ENCODE data around the gene COL11A2. TPM values are rescaled to one million over a fixed set of nuclear protein-coding genes. Genes with fewer than 3 reads are reported as not detected.

COL11A2 gene
- 2.8 to 10.0 TPM (median 10.0 TPM) in 3 replicates for total RNA-seq
- long read RNA-seq, full-length matches to known transcripts = 3 of 12 reads
- long read RNA-seq, partial matches to known transcripts = 6 of 12 reads
- long read RNA-seq, other reads (novel, unspliced or antisense) = 3 of 12 reads

GRCh38 chr6:33192105-33192646, at the start of gene COL11A2:
Gene COL11A2 (minus strand): TSS chr6:33192467. CDS start chr6:33192240, 227 bp downstream.
- H3K36me3 Mint-ChIP-seq (ENCODE audit: low read depth) = peaks cover 24% of the 10 kb centered on the region
- peak within 1 kb of the TSS; percentile 67 for H3K4me3 Mint-ChIP-seq (ENCODE audit: unreplicated experiment)
- no peak for TF ChIP-seq CTCF (IDR thresholded peaks at IDR 0.05)
- H3K27ac Mint-ChIP-seq (ENCODE audit: unreplicated experiment) = peak within 1 kb of the TSS; percentile 79
- peaks cover 3% of the 10 kb centered on the region for H3K27me3 Mint-ChIP-seq (ENCODE audit: low read depth)
- H3K4me1 Mint-ChIP-seq (ENCODE audit: low read depth) = peaks cover 29% of the 10 kb centered on the region
- no peak for DNase-seq (ENCODE audit: low spot score)
- H3K9me3 Mint-ChIP-seq (ENCODE audit: low read depth) = no peaks in the 10 kb centered on the region

GRCh38 chr6:33241968-33242367, 49.7 kb upstream of the COL11A2 start:
- no peak for TF ChIP-seq CTCF (IDR thresholded peaks at IDR 0.05)
- no peak for DNase-seq (ENCODE audit: low spot score)
- H3K4me3 Mint-ChIP-seq (ENCODE audit: unreplicated experiment) = no peak overlapping the region
- peaks cover 32% of the 10 kb centered on the region for H3K27me3 Mint-ChIP-seq (ENCODE audit: low read depth)
- H3K36me3 Mint-ChIP-seq (ENCODE audit: low read depth) = no peaks in the 10 kb centered on the region
- no peak overlapping the region for H3K27ac Mint-ChIP-seq (ENCODE audit: unreplicated experiment)
- no peaks in the 10 kb centered on the region for H3K9me3 Mint-ChIP-seq (ENCODE audit: low read depth)
- H3K4me1 Mint-ChIP-seq (ENCODE audit: low read depth) = no peaks in the 10 kb centered on the region

DNA sequence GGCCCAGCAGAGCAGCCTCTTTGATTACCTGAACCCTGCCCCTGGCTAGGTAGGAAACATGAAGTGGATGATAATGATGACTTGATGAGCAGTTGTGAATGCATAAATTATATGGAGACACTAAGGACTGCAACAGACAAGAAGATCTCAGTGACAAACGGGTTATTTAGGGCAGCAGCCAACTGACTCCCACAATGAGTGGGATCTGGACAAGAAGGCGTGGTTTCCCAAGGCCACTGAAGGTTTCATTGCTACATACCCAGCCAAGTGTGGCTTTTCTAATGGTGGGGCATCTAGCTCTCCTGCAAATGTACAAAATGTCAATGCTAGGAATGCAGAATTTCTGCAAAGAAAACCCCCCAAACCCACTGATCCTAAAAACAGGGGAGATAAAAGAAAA, 45.5 kb upstream of the COL11A2 start:
- peaks cover 42% of the 10 kb centered on the region for H3K27me3 Mint-ChIP-seq (ENCODE audit: low read depth)
- DNase-seq (ENCODE audit: low spot score) = no peak
- no peak overlapping the region for H3K27ac Mint-ChIP-seq (ENCODE audit: unreplicated experiment)
- H3K36me3 Mint-ChIP-seq (ENCODE audit: low read depth) = no peaks in the 10 kb centered on the region
- TF ChIP-seq CTCF (IDR thresholded peaks at IDR 0.05) = no peak
- no peaks in the 10 kb centered on the region for H3K9me3 Mint-ChIP-seq (ENCODE audit: low read depth)
- no peak overlapping the region for H3K4me3 Mint-ChIP-seq (ENCODE audit: unreplicated experiment)
- peaks cover 10% of the 10 kb centered on the region for H3K4me1 Mint-ChIP-seq (ENCODE audit: low read depth)

GRCh38 chr6:33236852-33237251, 44.6 kb upstream of the COL11A2 start:
- no peak for TF ChIP-seq CTCF (IDR thresholded peaks at IDR 0.05)
- H3K4me3 Mint-ChIP-seq (ENCODE audit: unreplicated experiment) = no peak overlapping the region
- H3K9me3 Mint-ChIP-seq (ENCODE audit: low read depth) = no peaks in the 10 kb centered on the region
- peaks cover 35% of the 10 kb centered on the region for H3K27me3 Mint-ChIP-seq (ENCODE audit: low read depth)
- no peaks in the 10 kb centered on the region for H3K36me3 Mint-ChIP-seq (ENCODE audit: low read depth)
- no peak overlapping the region for H3K27ac Mint-ChIP-seq (ENCODE audit: unreplicated experiment)
- H3K4me1 Mint-ChIP-seq (ENCODE audit: low read depth) = peaks cover 10% of the 10 kb centered on the region
- DNase-seq (ENCODE audit: low spot score) = no peak

DNA sequence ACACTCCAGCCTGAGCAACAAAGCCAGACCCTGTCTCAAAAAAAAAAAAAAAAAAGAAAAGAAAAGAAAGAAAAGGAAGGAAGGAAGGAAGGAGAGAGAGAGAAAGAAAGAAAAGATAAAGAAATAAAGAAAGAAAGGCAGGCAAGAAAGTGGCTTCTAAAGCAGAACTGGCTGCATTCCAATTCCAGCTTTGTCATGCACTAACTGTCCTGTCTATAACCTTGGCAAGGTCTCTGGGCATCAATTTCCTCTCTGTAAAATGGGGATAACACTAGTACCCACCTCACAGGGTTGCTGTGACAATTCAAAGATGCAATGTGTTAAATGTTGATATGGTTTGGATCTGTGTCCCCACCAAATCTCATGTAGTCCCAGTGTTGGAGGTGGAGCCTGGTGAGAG, 44.1 kb upstream of the COL11A2 start:
- no peak for DNase-seq (ENCODE audit: low spot score)
- H3K9me3 Mint-ChIP-seq (ENCODE audit: low read depth) = no peaks in the 10 kb centered on the region
- H3K27me3 Mint-ChIP-seq (ENCODE audit: low read depth) = peaks cover 37% of the 10 kb centered on the region
- H3K36me3 Mint-ChIP-seq (ENCODE audit: low read depth) = no peaks in the 10 kb centered on the region
- H3K4me3 Mint-ChIP-seq (ENCODE audit: unreplicated experiment) = no peak overlapping the region
- no peak overlapping the region for H3K27ac Mint-ChIP-seq (ENCODE audit: unreplicated experiment)
- H3K4me1 Mint-ChIP-seq (ENCODE audit: low read depth) = peaks cover 10% of the 10 kb centered on the region
- TF ChIP-seq CTCF (IDR thresholded peaks at IDR 0.05) = no peak
